GM19240 (cell line): ENCODE data around the gene PNMA3.
"Not testable (repeated sequence)": the region's sequence is repeated elsewhere in the genome, so short reads cannot be mapped to it uniquely, and the experiment has no call there.

Experiments used
- DNase-seq: peaks from one replicate; pipeline ENCODE4 v3.0.0; 2011; ENCODE audit warnings: low spot score; ENCODE audit not compliant: insufficient read length

The PNMA3 gene

GRCh38 chrX:153074262-153074899 lies 18.1 kb downstream of the PNMA3 start:
- no peak for DNase-seq

GRCh38 chrX:153074935-153075334 lies 18.7 kb downstream of the PNMA3 start:
- DNase-seq, result no peak

GRCh38 chrX:153075366-153075765 lies 19.1 kb downstream of the PNMA3 start:
- no peak for DNase-seq

GRCh38 chrX:153077437-153078135 lies 21.3 kb downstream of the PNMA3 start:
- not testable (repeated sequence) for DNase-seq

GRCh38 chrX:153083238-153083923 lies 27.1 kb downstream of the PNMA3 start:
- DNase-seq, result not testable (repeated sequence)

- no peak for DNase-seq
These were observed 46.1 kb downstream of the PNMA3 start for GRCh38 chrX:153102418-153102817.

- DNase-seq, result not testable (repeated sequence)
These were observed 48.7 kb downstream of the PNMA3 start for GRCh38 chrX:153104959-153105358.

- DNase-seq, result not testable (repeated sequence)
These were observed 50.0 kb downstream of the PNMA3 start for GRCh38 chrX:153106092-153106801.
